IMR-90 (cell line): ENCODE measurements around the gene ACP2. TPM values are rescaled to one million over a fixed set of nuclear protein-coding genes. Genes with fewer than 3 reads are reported as not detected.

Source experiments
- ATAC-seq: fragments of 200-7000 bp; cut with Tn5 transposase; 2 replicates; pipeline ENCODE4 v1.9.1; 2020; ENCODE audit warnings: low read depth, mild to moderate bottlenecking, moderate library complexity
- Bru-seq: library from RNA; stranded (reverse); fragments of 400-500 nt; gene quantifications from one replicate; lab custom pipeline; 2021; lab: Mats Ljungman, UMichigan
- BruChase-seq, 2 experiments: library from RNA; stranded (reverse); fragments of 400-500 nt; gene quantifications; one replicate each; lab custom pipeline; 2021; lab: Mats Ljungman, UMichigan
- BruUV-seq: library from RNA; stranded (reverse); fragments of 400-500 nt; replicated peaks from 2 replicates; lab custom pipeline; 2021; lab: Mats Ljungman, UMichigan
- CTCF ChIA-PET: fragments of 300-600 bp; formaldehyde crosslinking; extraction: SDS; loops from one replicate; lab custom pipeline; 2021; ENCODE audit warnings: antibody characterized with exemption; lab: Yijun Ruan, JAX
- POLR2A ChIA-PET: fragments of 300-600 bp; sonication (Branson Sonifier 250); formaldehyde crosslinking; loops from one replicate; lab custom pipeline; 2022; ENCODE audit warnings: antibody characterized with exemption; ENCODE audit not compliant: unreplicated experiment; lab: Charles Lee
- DNase-seq: peaks from one replicate; pipeline ENCODE4 v3.0.0; 2013
- H2AFZ ChIP-seq: replicated peaks from 2 replicates; pipeline ENCODE3; 2013; ENCODE audit warnings: low read length, mild to moderate bottlenecking; ENCODE audit not compliant: poor library complexity
- H2AK5ac ChIP-seq: 2 replicates; pipeline ENCODE4 v1.6.1; 2013; ENCODE audit warnings: low read depth, low read length, inconsistent platforms
- H2AK9ac ChIP-seq: replicated peaks from 2 replicates; pipeline ENCODE3; 2013; ENCODE audit warnings: mild to moderate bottlenecking, low read depth, low read length, moderate library complexity; ENCODE audit not compliant: poor library complexity
- H2BK120ac ChIP-seq: 2 replicates; pipeline ENCODE4 v1.6.1; 2013; ENCODE audit warnings: low read depth, low read length, inconsistent platforms
- H2BK15ac ChIP-seq: 3 replicates; pipeline ENCODE4 v1.6.1; 2013; ENCODE audit warnings: low read depth, low read length, inconsistent platforms
- H2BK20ac ChIP-seq: 2 replicates; pipeline ENCODE4 v1.6.1; 2013; ENCODE audit warnings: low read depth, mild to moderate bottlenecking, inconsistent platforms, low read length, moderate library complexity
- H2BK5ac ChIP-seq: 2 replicates; pipeline ENCODE4 v1.6.1; 2013; ENCODE audit warnings: mild to moderate bottlenecking, low read depth, low read length, inconsistent platforms; ENCODE audit not compliant: poor library complexity, severe bottlenecking
- H3K14ac ChIP-seq: replicated peaks from 2 replicates; pipeline ENCODE4 v1.6.1; 2013; ENCODE audit warnings: low read depth, low read length, inconsistent platforms
- H3K18ac ChIP-seq: 2 replicates; pipeline ENCODE4 v1.6.1; 2013; ENCODE audit warnings: low read depth, low read length, control low read depth
- H3K23ac ChIP-seq: 2 replicates; pipeline ENCODE4 v1.6.1; 2013; ENCODE audit warnings: low read depth, low read length, inconsistent platforms
- H3K27ac ChIP-seq: 2 replicates; pipeline ENCODE4 v1.5.1; 2013; ENCODE audit warnings: mild to moderate bottlenecking, control low read depth, low read length; ENCODE audit not compliant: insufficient read depth
- H3K27me3 ChIP-seq: 2 replicates; pipeline ENCODE4 v1.6.1; 2013; ENCODE audit warnings: low read length; ENCODE audit not compliant: control insufficient read depth, insufficient read depth
- H3K36me3 ChIP-seq: 2 replicates; pipeline ENCODE4 v1.6.1; 2013; ENCODE audit warnings: low read length, mixed read lengths; ENCODE audit not compliant: control insufficient read depth, insufficient read depth
- H3K4ac ChIP-seq: 2 replicates; pipeline ENCODE4 v1.6.1; 2013; ENCODE audit warnings: low read depth, low read length, inconsistent platforms
- H3K4me1 ChIP-seq: 2 replicates; pipeline ENCODE4 v1.6.1; 2013; ENCODE audit warnings: low read length, mixed read lengths; ENCODE audit not compliant: control insufficient read depth, insufficient read depth
- H3K4me2 ChIP-seq: 2 replicates; pipeline ENCODE4 v1.6.1; 2013; ENCODE audit warnings: low read depth, mild to moderate bottlenecking, control low read depth, low read length, moderate library complexity
- H3K4me3 ChIP-seq: 2 replicates; pipeline ENCODE4 v1.5.1; 2013; ENCODE audit warnings: low read depth, mild to moderate bottlenecking, control low read depth, low read length, moderate library complexity; ENCODE audit not compliant: insufficient read depth
- H3K56ac ChIP-seq: 2 replicates; pipeline ENCODE4 v1.6.1; 2013; ENCODE audit warnings: low read length, inconsistent platforms; ENCODE audit not compliant: insufficient read depth; ENCODE audit errors: extremely low read depth
- H3K79me1 ChIP-seq, 2 experiments: 2 replicates each; pipeline ENCODE4 v1.6.1; 2013; ENCODE audit warnings: low read length in 2 of 2, inconsistent platforms in 1 of 2, low read depth in 1 of 2
- H3K9ac ChIP-seq: 2 replicates; pipeline ENCODE4 v1.6.1; 2013; ENCODE audit warnings: low read depth, low read length, control low read depth
- H3K9me1 ChIP-seq: 2 replicates; pipeline ENCODE4 v1.6.1; 2013; ENCODE audit warnings: low read length, inconsistent platforms; ENCODE audit not compliant: insufficient read depth
- H3K9me3 ChIP-seq: 2 replicates; pipeline ENCODE4 v1.6.1; 2013; ENCODE audit warnings: low read length; ENCODE audit not compliant: control insufficient read depth, insufficient read depth
- H4K20me1 ChIP-seq: 2 replicates; pipeline ENCODE4 v1.6.1; 2013; ENCODE audit warnings: low read length, inconsistent platforms; ENCODE audit not compliant: insufficient read depth
- H4K5ac ChIP-seq: 2 replicates; pipeline ENCODE4 v1.6.1; 2013; ENCODE audit warnings: mild to moderate bottlenecking, low read depth, low read length, control low read depth
- H4K8ac ChIP-seq, 2 experiments: 2 replicates each; pipeline ENCODE4 v1.6.1; 2013; ENCODE audit warnings: low read depth in 2 of 2, low read length in 2 of 2, control low read depth in 1 of 2, inconsistent platforms in 1 of 2
- H4K91ac ChIP-seq: 2 replicates; pipeline ENCODE4 v1.6.1; 2013; ENCODE audit warnings: low read depth, low read length, inconsistent platforms; ENCODE audit not compliant: insufficient read depth
- BHLHE40 ChIP-seq: fragments of 150-350 bp; IDR thresholded peaks from 2 replicates; pipeline ENCODE4 v1.6.1; 2016; ENCODE audit warnings: mild to moderate bottlenecking, low read depth, low read length
- CEBPB ChIP-seq: IDR thresholded peaks from 2 replicates; pipeline ENCODE4 v1.6.1; 2012; ENCODE audit warnings: low read depth, low read length, improper control_type of control experiment
- CTCF ChIP-seq: conservative IDR thresholded peaks from 2 replicates; pipeline ENCODE4 v1.5.1; 2012; ENCODE audit warnings: mild to moderate bottlenecking, low read depth, low read length, improper control_type of control experiment
- MAFK ChIP-seq: IDR thresholded peaks from 2 replicates; pipeline ENCODE4 v1.6.1; 2012; ENCODE audit warnings: low read depth, low read length, improper control_type of control experiment
- MAZ ChIP-seq: IDR thresholded peaks from 2 replicates; pipeline ENCODE4 v1.6.1; 2012; ENCODE audit warnings: low read depth, mild to moderate bottlenecking, low read length, improper control_type of control experiment, moderate library complexity, borderline replicate concordance
- MXI1 ChIP-seq: IDR thresholded peaks from 2 replicates; pipeline ENCODE4 v1.6.1; 2012; ENCODE audit warnings: low read depth, mild to moderate bottlenecking, low read length, moderate library complexity, borderline replicate concordance
- RCOR1 ChIP-seq: IDR thresholded peaks from 2 replicates; pipeline ENCODE4 v1.6.1; 2012; ENCODE audit warnings: mild to moderate bottlenecking, low read length, improper control_type of control experiment; ENCODE audit not compliant: insufficient replicate concordance
- SMC3 ChIP-seq: fragments of 150-350 bp; IDR thresholded peaks from 2 replicates; pipeline ENCODE4 v1.6.1; 2016; ENCODE audit warnings: low read depth, mild to moderate bottlenecking, antibody characterized with exemption, low read length, moderate library complexity
- WGBS, 2 experiments: methylation state at CpG; one replicate each; pipeline versions ENCODE4 v1.1.5 to v1.1.7; 2013; ENCODE audit warnings: missing lambda C conversion rate in 2 of 2; ENCODE audit not compliant: insufficient read length in 1 of 2; ENCODE audit errors: extremely low coverage in 2 of 2; 5-methylcytosine and 5-hydroxymethylcytosine counted together
- dilution Hi-C: fragments of 300-500 bp; cut with HindIII; formaldehyde crosslinking; loops from one replicate; pipeline ENCODE4 v1.14.3; 2018; ENCODE audit warnings: low sequenced_read_pairs; ENCODE audit not compliant: unreplicated experiment
- in situ Hi-C: fragments of 300-500 bp; cut with MboI; formaldehyde crosslinking; loops from 3 replicates; pipeline ENCODE4 v1.14.3; 2019; ENCODE audit warnings: low sequenced_read_pairs, inconsistent platforms, mixed read lengths
- intact Hi-C: fragments of 100-400 bp; cut with micrococcal nuclease; formaldehyde crosslinking; loops from 2 replicates; pipeline ENCODE4 v1.10.0; 2022
- long read RNA-seq: library from polyadenylated mRNA; unstranded; transcript quantifications from one replicate; pipeline ENCODE4 v2.0.0, GENCODE V29; 2021; ENCODE audit not compliant: unreplicated experiment
- polyA plus RNA-seq, 3 experiments: library from polyadenylated mRNA; depleted of rRNA; stranded (reverse); fragments of >200 nt; gene quantifications; 2 replicates each; pipeline ENCODE4 v1.2.3, GENCODE V29; 2012; ENCODE audit warnings: low replicate concordance in 1 of 3
- total RNA-seq: library from RNA; depleted of rRNA; stranded (reverse); fragments of >200 nt; gene quantifications from 2 replicates; pipeline ENCODE4 v1.2.3, GENCODE V29; 2012; rRNA removed
- TF ChIP-seq, protein P1 (sequence below): fragments of 150-350 bp; IDR thresholded peaks from 2 replicates; pipeline ENCODE4 v1.6.1; 2016; ENCODE audit warnings: low read depth, mild to moderate bottlenecking, low read length, moderate library complexity, borderline replicate concordance
- TF ChIP-seq, protein P2 (sequence below): fragments of 150-350 bp; IDR thresholded peaks from 2 replicates; pipeline ENCODE4 v1.6.1; 2017; ENCODE audit warnings: mild to moderate bottlenecking, antibody characterized with exemption, low read length, low read depth

The ACP2 gene
- total RNA-seq, result 10.3 and 17.7 TPM in 2 replicates
- 23.6 and 24.8 TPM in 2 replicates for polyA plus RNA-seq (2012; rRNA removed)
- polyA plus RNA-seq (2012; cell fraction: cytosol; rRNA removed), result 17.6 and 27.9 TPM in 2 replicates
- 44.8 and 66.4 TPM in 2 replicates for polyA plus RNA-seq (2012; cell fraction: nucleus; rRNA removed; ENCODE audit: low replicate concordance)
- Bru-seq, nascent RNA, result percentile 60 among the genes with signal in this experiment
- BruChase-seq, experiment 1, labeled RNA remaining after a 6-hour chase, result percentile 65 among the genes with signal in this experiment
- BruChase-seq, experiment 2, labeled RNA remaining after a 2-hour chase, result percentile 53 among the genes with signal in this experiment
- long read RNA-seq, transcript ACP2-201 (11 exons, 2,203 nt), result major isoform, 11 of 18 reads
- long read RNA-seq, partial matches to known transcripts, result 0 of 18 reads
- long read RNA-seq, other reads (novel, unspliced or antisense), result 7 of 18 reads

GRCh38 chr11:47248664-47249377, at the start of gene ACP2:
ACP2 (minus strand) TSS chr11:47248814; CDS start chr11:47248789, 25 bp downstream.
- Histone ChIP-seq H3K56ac (peak within 1 kb of the TSS; percentile 81), H2AK5ac (peak within 1 kb of the TSS; percentile 90), H4K20me1 (no peaks in the 10 kb centered on the region), H4K91ac (peak within 1 kb of the TSS; percentile 98), H3K27me3 (no peaks in the 10 kb centered on the region), H3K4me3 (peak within 1 kb of the TSS; percentile 66), H2BK20ac (peak within 1 kb of the TSS; percentile 81), H3K4me1 (peaks cover 11% of the 10 kb centered on the region), H3K9me3 (no peaks in the 10 kb centered on the region), H3K23ac (peak within 1 kb of the TSS; percentile 92), H2BK5ac (peak within 1 kb of the TSS; percentile 90), H3K14ac (peak within 1 kb of the TSS; percentile 99), H3K9me1 (peaks cover 18% of the 10 kb centered on the region), H3K4ac (peak within 1 kb of the TSS; percentile 96), H3K79me1 (peaks cover 34 to 47% of the 10 kb centered on the region in 2 experiments), H3K4me2 (peak within 1 kb of the TSS; percentile 94), H2BK120ac (peak within 1 kb of the TSS; percentile 92), H3K9ac (peak within 1 kb of the TSS; percentile 91), H4K5ac (peak within 1 kb of the TSS; percentile 90), H2BK15ac (peak within 1 kb of the TSS; percentile 83; the same call in 2 of the 3 replicates), H3K36me3 (peaks cover 15% of the 10 kb centered on the region), H2AK9ac (peak within 1 kb of the TSS; percentile 93), H3K27ac (peak within 1 kb of the TSS; percentile 86), H3K18ac (peak within 1 kb of the TSS; percentile 83), H4K8ac (peak within 1 kb of the TSS; percentile 83 to 99), H2AFZ (peak within 1 kb of the TSS; percentile 98)
- dilution Hi-C loops (no loop called here), in situ Hi-C loops (no loop called here), intact Hi-C loops (loop anchor here (2.0 kb wide), 1 partner anchor 34 kb away; the partner anchor contains the start of gene DDB2)
- ChIA-PET POLR2A (interaction anchor here (1.0 to 1.2 kb wide), 2 partner anchors 13 to 28 kb away, joined by 4 read pairs; no protein-coding TSS in a partner anchor), CTCF (interaction anchor here (0.6 to 1.7 kb wide), 4 partner anchors 9 to 187 kb away, joined by 3 to 7 read pairs (median 5); partner anchors contain the start of gene NR1H3)
- DNase-seq (peak; percentile 87), ATAC-seq (peak; percentile 97)
- BruUV-seq, result no TSS peak
- WGBS, 2 experiments, result 0% methylated on average over 17 of the region's 45 CpGs; no CpG with 5 or more reads in 1 of the 2 experiments
- TF ChIP-seq CTCF (peak; percentile 27; the same call in 1 of the 2 replicates), MAZ (peak; percentile 62; the same call in 1 of the 2 replicates), SMC3 (0 out of 2 replicates have a peak, but pooled peaks have one; percentile 29), BHLHE40 (peak; percentile 37; the same call in 1 of the 2 replicates), CEBPB (no peak), RCOR1 (no peak), MXI1 (no peak), MAFK (no peak)
- TF ChIP-seq, protein P1, sequence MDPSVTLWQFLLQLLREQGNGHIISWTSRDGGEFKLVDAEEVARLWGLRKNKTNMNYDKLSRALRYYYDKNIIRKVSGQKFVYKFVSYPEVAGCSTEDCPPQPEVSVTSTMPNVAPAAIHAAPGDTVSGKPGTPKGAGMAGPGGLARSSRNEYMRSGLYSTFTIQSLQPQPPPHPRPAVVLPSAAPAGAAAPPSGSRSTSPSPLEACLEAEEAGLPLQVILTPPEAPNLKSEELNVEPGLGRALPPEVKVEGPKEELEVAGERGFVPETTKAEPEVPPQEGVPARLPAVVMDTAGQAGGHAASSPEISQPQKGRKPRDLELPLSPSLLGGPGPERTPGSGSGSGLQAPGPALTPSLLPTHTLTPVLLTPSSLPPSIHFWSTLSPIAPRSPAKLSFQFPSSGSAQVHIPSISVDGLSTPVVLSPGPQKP, result no peak
- TF ChIP-seq, protein P2, sequence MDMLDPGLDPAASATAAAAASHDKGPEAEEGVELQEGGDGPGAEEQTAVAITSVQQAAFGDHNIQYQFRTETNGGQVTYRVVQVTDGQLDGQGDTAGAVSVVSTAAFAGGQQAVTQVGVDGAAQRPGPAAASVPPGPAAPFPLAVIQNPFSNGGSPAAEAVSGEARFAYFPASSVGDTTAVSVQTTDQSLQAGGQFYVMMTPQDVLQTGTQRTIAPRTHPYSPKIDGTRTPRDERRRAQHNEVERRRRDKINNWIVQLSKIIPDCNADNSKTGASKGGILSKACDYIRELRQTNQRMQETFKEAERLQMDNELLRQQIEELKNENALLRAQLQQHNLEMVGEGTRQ, result no peak
